HG03095 (cell line): ENCODE measurements around the gene EPS8L2.

Experiments used
- ATAC-seq: cut with Tn5 transposase; IDR thresholded peaks from one replicate; pipeline ENCODE4 v1.9.1; 2021; ENCODE audit warnings: moderate library complexity; ENCODE audit not compliant: unreplicated experiment

EPS8L2 gene

GRCh38 chr11:774873-775592 is 69.0 kb downstream of the EPS8L2 start:
- no peak for ATAC-seq

DNA sequence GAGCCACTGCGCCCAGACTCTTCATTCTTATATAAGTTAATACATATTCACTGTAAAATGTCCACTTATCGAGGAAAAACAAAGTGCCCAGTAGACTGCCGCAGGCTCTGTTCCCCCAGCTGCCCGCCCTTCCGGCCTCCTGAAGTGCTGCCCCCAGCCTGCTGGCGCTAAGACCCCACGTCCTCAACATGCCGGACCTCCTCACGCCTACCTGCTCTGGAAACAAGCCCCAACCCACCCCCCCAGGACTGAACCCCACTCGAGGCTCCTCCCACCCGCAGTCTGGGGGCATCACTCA is 70.2 kb downstream of the EPS8L2 start:
- no peak for ATAC-seq

GRCh38 chr11:776561-777287 is 70.7 kb downstream of the EPS8L2 start:
- ATAC-seq: peak; percentile 22
